Activated T-helper 1 cell treated with anti-CD3 and anti-CD28 coated beads, Interleukin-12 subunit alpha, Interleukin-12 subunit beta, Interleukin-2, Interleukin-4 antibody, amounts not matched to agents 30 ng/mL and 10 ng/mL and 1 ng/mL, durations not matched to agents 14 hours and 24 hours and 36 hours (primary cell): ENCODE results near the gene ZNF8. TPM values are rescaled to one million over a fixed set of nuclear protein-coding genes. Genes with fewer than 3 reads are reported as not detected.
"Not testable (repeated sequence)": the region's sequence is repeated elsewhere in the genome, so short reads cannot be mapped to it uniquely, and the experiment has no call there.

Experiments used
- DNase-seq: peaks from one replicate; pipeline ENCODE4 v3.0.0; 2021; ENCODE audit warnings: low spot score
- H3K27ac Mint-ChIP-seq: one replicate; pipeline ENCODE4 v1.8.0; 2021; ENCODE audit warnings: mild to moderate bottlenecking, mixed read lengths
- H3K27me3 Mint-ChIP-seq: one replicate; pipeline ENCODE4 v1.8.0; 2022; ENCODE audit warnings: mild to moderate bottlenecking, moderate library complexity, mixed read lengths; ENCODE audit not compliant: insufficient read depth
- H3K36me3 Mint-ChIP-seq: one replicate; pipeline ENCODE4 v1.8.0; 2021; ENCODE audit warnings: low read depth, mixed read lengths
- H3K4me1 Mint-ChIP-seq: one replicate; pipeline ENCODE4 v1.8.0; 2021; ENCODE audit warnings: low read depth, mixed read lengths
- H3K4me3 Mint-ChIP-seq: one replicate; pipeline ENCODE4 v1.8.0; 2021; ENCODE audit warnings: mild to moderate bottlenecking, moderate library complexity, mixed read lengths
- H3K9me3 Mint-ChIP-seq: one replicate; pipeline ENCODE4 v1.8.0; 2021; ENCODE audit warnings: mixed read lengths
- intact Hi-C: fragments of 100-400 bp; cut with micrococcal nuclease; formaldehyde crosslinking; loops from one replicate; pipeline ENCODE4 v1.15.1; 2024
- total RNA-seq: library from RNA; stranded (reverse); gene quantifications from 2 replicates; pipeline ENCODE4 v1.2.3, GENCODE V29; 2022

Gene ZNF8
- total RNA-seq, 1 donor from 2014 or later: 4.4 TPM

GRCh38 chr19:58328999-58329398 is 50.2 kb downstream of the ZNF8 start:
- Mint-ChIP-seq H3K27me3 (no peaks in the 10 kb centered on the region), H3K4me3 (no peak overlapping the region), H3K9me3 (no peaks in the 10 kb centered on the region), H3K36me3 (no peaks in the 10 kb centered on the region), H3K27ac (no peak overlapping the region), H3K4me1 (peaks cover 9% of the 10 kb centered on the region)
- intact Hi-C loops: loop anchor here (5.0 to 10.0 kb wide), 2 partner anchors 102 to 514 kb away; partner anchors contain the start of genes ZNF544 and ZNF552
- no peak for DNase-seq

GRCh38 chr19:58330458-58330857 is 51.7 kb downstream of the ZNF8 start:
- intact Hi-C loops: no loop called here
- Mint-ChIP-seq H3K4me1 (peaks cover 9% of the 10 kb centered on the region), H3K4me3 (no peak overlapping the region), H3K9me3 (no peaks in the 10 kb centered on the region), H3K27me3 (no peaks in the 10 kb centered on the region), H3K27ac (no peak overlapping the region), H3K36me3 (peaks cover 9% of the 10 kb centered on the region)
- no peak for DNase-seq

DNA sequence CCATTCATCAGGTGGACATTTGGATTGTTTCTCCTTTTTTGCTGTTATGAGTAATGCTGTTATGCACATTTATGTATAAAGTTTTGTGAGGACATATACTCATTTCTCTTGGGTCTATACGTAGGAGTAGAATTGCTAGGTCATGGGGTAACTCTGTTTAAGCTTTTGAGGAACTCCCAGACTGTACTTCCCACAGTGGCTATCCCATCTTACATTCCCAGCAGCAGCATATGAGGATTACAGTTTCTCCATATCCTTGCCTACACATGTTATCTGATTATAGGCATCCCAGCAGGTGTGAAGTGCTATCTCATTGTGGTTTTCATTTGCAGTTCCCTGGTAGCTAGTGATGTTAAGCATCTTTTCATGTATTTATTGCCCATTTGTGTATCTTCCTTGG is 53.9 kb downstream of the ZNF8 start:
- no peak for DNase-seq

DNA sequence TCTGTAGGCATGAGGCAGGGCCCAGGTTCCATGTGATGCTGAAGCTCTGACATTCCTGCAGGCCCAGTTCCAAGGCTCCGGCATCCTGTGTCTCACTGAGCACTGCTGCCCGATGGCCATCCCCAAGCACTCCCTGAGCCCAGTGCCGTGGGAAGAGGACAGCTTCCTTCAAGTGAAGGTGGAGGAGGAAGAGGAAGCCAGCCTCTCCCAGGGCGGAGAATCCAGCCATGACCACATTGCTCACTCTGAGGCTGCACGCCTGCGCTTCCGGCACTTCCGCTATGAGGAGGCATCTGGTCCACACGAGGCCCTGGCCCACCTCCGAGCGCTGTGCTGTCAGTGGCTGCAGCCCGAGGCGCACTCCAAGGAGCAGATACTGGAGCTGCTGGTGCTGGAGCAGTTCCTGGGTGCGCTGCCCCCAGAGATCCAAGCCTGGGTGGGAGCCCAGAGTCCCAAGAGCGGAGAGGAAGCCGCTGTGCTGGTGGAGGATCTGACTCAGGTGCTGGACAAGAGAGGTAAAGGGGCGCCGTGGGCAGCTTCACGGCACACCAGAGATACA is 56.0 kb downstream of the ZNF8 start:
- DNase-seq: no peak
- Mint-ChIP-seq H3K36me3 (peaks cover 38% of the 10 kb centered on the region), H3K4me1 (peaks cover 2% of the 10 kb centered on the region), H3K27me3 (no peaks in the 10 kb centered on the region), H3K4me3 (no peak overlapping the region), H3K27ac (no peak overlapping the region), H3K9me3 (peaks cover 15% of the 10 kb centered on the region)
- intact Hi-C loops: no loop called here

More for the DNA sequence above, 53.9 kb downstream of the ZNF8 start:
- Mint-ChIP-seq H3K36me3 (peaks cover 20% of the 10 kb centered on the region), H3K27me3 (no peaks in the 10 kb centered on the region), H3K9me3 (no peaks in the 10 kb centered on the region), H3K4me1 (peaks cover 9% of the 10 kb centered on the region), H3K27ac (no peak overlapping the region), H3K4me3 (no peak overlapping the region)
- intact Hi-C loops: no loop called here

- no peaks in the 10 kb centered on the region for H3K27me3 Mint-ChIP-seq
- no peak overlapping the region for H3K27ac Mint-ChIP-seq
- intact Hi-C loops: no loop called here
- no peak overlapping the region for H3K4me3 Mint-ChIP-seq
- no peak for DNase-seq
- peaks cover 19% of the 10 kb centered on the region for H3K9me3 Mint-ChIP-seq
- peaks cover 6% of the 10 kb centered on the region for H3K4me1 Mint-ChIP-seq
- peaks cover 43% of the 10 kb centered on the region for H3K36me3 Mint-ChIP-seq
These were observed 56.9 kb downstream of the ZNF8 start for GRCh38 chr19:58335630-58336029.

GRCh38 chr19:58336216-58336615 is 57.5 kb downstream of the ZNF8 start:
- Mint-ChIP-seq H3K4me1 (peaks cover 6% of the 10 kb centered on the region), H3K27ac (no peak overlapping the region), H3K36me3 (peaks cover 46% of the 10 kb centered on the region), H3K9me3 (peaks cover 19% of the 10 kb centered on the region), H3K4me3 (no peak overlapping the region), H3K27me3 (no peaks in the 10 kb centered on the region)
- intact Hi-C loops: no loop called here
- DNase-seq: no peak

DNA sequence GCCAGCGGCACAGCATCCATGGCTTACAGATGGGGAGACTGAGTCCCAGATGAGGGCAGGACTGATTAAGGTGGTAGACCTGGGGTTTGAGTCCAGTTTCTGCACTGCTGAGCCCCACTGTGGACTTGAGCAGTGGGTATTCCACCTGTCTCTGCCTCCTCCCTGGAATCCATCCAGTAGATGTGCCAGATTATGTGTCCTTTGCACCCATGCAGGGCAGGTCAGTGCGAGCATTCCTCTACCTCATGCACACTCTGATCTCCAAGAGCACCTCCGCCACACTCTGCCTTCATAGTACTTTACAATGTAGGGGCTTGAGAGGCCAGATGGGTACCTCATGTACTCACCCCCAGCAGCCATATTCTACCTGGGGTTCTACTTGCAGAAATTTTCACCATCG is 58.1 kb downstream of the ZNF8 start:
- Mint-ChIP-seq H3K27ac (no peak overlapping the region), H3K4me1 (peaks cover 6% of the 10 kb centered on the region), H3K27me3 (no peaks in the 10 kb centered on the region), H3K4me3 (no peak overlapping the region), H3K36me3 (peaks cover 50% of the 10 kb centered on the region), H3K9me3 (peaks cover 19% of the 10 kb centered on the region)
- intact Hi-C loops: no loop called here
- DNase-seq: no peak

GRCh38 chr19:58338336-58338735 is 59.6 kb downstream of the ZNF8 start:
- Mint-ChIP-seq H3K4me1 (peaks cover 6% of the 10 kb centered on the region), H3K27ac (no peak overlapping the region), H3K36me3 (peaks cover 58% of the 10 kb centered on the region), H3K9me3 (peaks cover 19% of the 10 kb centered on the region), H3K27me3 (no peaks in the 10 kb centered on the region), H3K4me3 (no peak overlapping the region)
- intact Hi-C loops: no loop called here
- no peak for DNase-seq

GRCh38 chr19:58338825-58339558 is 60.2 kb downstream of the ZNF8 start:
- Mint-ChIP-seq H3K9me3 (peaks cover 19% of the 10 kb centered on the region), H3K4me3 (no peak overlapping the region), H3K4me1 (peaks cover 6% of the 10 kb centered on the region), H3K27ac (no peak overlapping the region), H3K27me3 (no peaks in the 10 kb centered on the region), H3K36me3 (peaks cover 58% of the 10 kb centered on the region)
- intact Hi-C loops: no loop called here
- no peak for DNase-seq

- intact Hi-C loops: loop anchor here (5.0 kb wide), 1 partner anchor 68 kb away; the partner anchor contains the start of gene ZNF8
- Mint-ChIP-seq H3K4me3 (peak overlapping the region; percentile 84), H3K9me3 (no peaks in the 10 kb centered on the region), H3K4me1 (peaks cover 29% of the 10 kb centered on the region), H3K27ac (peak overlapping the region; percentile 6), H3K36me3 (peaks cover 24% of the 10 kb centered on the region), H3K27me3 (no peaks in the 10 kb centered on the region)
- DNase-seq: no peak
These were observed 66.8 kb downstream of the ZNF8 start for GRCh38 chr19:58345558-58345957.

GRCh38 chr19:58346961-58347929 is 68.5 kb downstream of the ZNF8 start:
- Mint-ChIP-seq H3K9me3 (no peaks in the 10 kb centered on the region), H3K27me3 (no peaks in the 10 kb centered on the region), H3K36me3 (peaks cover 12% of the 10 kb centered on the region), H3K27ac (peak overlapping the region; percentile 83), H3K4me3 (peak overlapping the region; percentile 92), H3K4me1 (peaks cover 29% of the 10 kb centered on the region)
- intact Hi-C loops: loop anchor here (1.0 to 5.0 kb wide), 8 partner anchors 15 to 119 kb away; partner anchors contain the start of genes ERVK3-1, ZNF324B, ZNF497 and ZNF8
- DNase-seq: peak; percentile 63

DNA sequence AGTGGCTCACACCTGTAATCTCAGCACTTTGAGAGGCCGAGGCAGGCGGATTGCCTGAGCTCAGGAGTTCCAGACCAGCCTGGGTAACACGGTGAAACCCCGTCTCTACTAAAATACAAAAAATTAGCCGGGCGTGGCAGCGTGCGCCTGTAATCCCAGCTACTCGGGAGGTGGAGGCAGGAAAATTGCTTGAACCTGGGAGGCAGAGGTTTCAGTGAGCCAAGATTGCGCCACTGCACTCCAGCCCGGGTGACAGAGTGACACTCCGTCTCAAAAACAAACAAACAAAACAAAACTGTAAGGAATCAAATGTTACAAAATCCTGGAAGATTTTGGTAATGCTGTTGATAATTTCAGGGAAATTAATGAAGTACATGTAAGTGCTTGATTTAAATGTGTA is 69.3 kb downstream of the ZNF8 start:
- H3K27me3 Mint-ChIP-seq, H3K9me3 Mint-ChIP-seq, H3K36me3 Mint-ChIP-seq, DNase-seq: not testable (repeated sequence)
- Mint-ChIP-seq H3K4me3 (peak overlapping the region; percentile 92), H3K27ac (peak overlapping the region; percentile 83), H3K4me1 (peaks cover 29% of the 10 kb centered on the region)
- intact Hi-C loops: loop anchor here (5.0 kb wide), 1 partner anchor 71 kb away; the partner anchor contains the start of gene ZNF8
